CD4-positive, alpha-beta T cell treated with Interleukin-17A for 4 hours (primary cell): ENCODE results near the gene MTHFR.
"Not testable (repeated sequence)": the region's sequence is repeated elsewhere in the genome, so short reads cannot be mapped to it uniquely, and the experiment has no call there.

Experiments used
- DNase-seq: peaks from one replicate; pipeline ENCODE4 v3.0.0-alpha.2; 2020; ENCODE audit warnings: mixed read lengths

MTHFR gene

DNA sequence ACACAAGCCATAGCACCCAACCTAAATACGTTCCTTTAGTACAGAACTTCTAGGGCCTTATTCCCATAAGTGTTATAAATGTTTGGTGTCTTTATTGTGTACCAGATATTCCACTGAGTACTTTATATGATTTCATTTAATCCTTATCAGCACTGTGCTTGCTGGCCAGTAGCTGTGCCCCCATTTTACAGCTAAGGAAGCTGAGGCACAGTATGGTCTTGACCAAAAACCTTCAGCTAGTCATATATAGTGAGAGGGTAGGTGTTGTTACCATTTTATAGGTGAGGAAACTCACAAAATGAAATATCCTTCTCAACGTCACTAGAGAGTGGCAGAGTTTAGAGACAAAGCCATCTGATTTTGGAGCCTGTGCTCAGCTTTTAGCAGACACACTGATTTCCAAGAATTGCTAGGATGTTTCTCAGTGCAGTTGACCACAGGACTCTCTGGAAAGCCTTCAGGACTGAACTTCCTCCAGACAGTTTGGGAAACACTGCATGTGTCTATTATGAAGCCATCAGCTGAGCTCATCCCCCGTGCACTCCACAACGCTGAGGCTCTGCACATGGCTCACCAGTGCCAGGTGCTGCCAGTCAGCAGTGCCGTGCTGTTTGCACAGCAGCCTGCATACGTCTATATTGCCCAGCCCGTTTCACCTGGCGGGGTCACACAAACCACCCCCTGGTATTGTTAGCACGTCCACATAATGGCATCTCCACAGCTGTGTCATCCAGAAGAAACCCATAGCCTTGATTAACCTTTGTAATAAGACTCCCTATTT, 26.4 kb upstream of the MTHFR start:
- no peak for DNase-seq

DNA sequence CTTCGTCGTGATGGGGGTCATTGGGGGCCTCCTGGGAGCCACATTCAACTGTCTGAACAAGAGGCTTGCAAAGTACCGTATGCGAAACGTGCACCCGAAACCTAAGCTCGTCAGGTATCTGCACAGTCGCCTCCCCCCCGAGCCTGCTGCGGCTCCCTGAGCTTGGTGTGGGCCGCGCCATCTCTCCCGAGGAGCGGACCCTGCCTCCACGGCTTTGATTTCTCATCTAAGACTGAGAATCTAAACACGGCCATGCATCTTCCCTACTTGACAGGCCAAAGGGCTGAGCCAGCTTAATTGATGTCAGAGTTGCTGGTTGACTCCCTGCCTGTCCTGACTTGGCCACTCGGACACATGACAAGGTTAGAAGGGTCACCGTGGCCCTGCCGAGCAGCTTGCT, 22.7 kb upstream of the MTHFR start:
- no peak for DNase-seq

DNA sequence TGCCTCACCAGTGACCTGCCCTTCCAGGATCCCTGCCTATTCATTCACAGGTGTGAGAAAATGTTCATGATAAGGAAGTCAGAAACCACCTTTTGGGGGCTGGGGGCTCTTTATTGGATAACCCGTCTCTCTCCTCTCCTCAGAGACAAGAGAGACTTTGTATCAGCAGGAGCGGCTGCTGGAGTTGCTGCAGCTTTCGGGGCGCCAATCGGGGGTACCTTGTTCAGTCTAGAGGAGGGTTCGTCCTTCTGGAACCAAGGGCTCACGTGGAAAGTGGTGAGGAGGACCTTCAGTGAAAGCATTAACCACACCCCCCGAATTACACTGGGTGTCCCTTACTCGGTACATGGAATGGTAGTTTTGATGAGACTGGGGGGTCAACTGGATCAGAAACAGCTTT, 21.2 kb upstream of the MTHFR start:
- no peak for DNase-seq

DNA sequence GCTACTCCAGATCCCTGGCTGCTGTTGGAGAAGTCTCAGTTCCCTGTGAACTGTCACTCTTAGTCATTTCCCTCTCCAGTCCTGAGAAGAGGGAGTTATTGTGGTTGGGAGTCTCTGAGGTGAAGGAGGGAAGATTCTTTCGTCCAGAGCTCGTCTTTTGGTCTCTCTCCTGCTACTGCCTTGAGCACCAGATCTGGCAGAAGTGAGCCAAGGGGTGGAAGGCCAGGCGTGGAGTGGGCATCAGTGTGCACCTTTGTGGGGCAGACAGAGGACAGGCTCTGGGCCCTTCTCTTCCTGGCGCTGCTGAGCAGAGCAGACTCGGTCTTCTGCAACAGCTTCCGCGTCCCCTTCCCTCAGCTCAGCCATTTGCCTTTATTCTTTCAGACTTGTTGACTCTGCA, 19.4 kb upstream of the MTHFR start:
- no peak for DNase-seq

DNA sequence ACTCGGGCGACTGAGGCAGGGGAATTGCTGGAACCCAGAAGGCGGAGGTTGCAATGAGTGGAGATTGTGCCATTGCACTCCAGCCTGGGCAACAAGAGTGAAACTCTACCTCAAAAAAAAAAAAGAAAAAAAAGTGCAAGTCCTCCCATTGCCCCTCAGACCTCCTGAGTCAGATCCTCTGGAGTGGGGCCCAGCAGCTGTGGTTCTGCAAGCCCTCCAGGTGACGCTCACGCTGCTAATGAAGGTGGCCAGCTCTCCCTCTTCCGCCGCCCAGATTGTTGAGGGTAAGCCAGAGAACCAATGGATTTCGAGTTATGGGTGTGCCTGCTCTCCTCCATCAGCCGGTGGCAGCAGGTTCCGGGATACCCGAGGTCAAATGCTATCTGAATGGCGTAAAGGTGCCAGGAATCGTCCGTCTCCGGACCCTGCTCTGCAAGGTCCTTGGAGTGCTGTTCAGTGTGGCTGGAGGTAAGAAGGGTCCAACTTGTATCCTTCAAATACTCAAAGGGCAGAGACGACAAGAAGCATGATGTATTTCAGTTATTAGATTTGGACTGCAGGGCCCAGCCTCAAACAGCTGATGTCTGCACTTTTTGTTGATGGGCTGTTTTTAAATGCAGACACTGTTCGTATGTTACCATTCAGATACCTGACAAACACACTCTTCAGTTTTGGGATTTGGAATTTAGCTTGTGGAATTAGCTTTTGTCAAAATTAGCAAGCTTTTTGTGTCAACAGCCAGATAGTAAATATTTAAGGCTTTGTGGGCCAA, 17.8 kb upstream of the MTHFR start:
- no peak for DNase-seq

DNA sequence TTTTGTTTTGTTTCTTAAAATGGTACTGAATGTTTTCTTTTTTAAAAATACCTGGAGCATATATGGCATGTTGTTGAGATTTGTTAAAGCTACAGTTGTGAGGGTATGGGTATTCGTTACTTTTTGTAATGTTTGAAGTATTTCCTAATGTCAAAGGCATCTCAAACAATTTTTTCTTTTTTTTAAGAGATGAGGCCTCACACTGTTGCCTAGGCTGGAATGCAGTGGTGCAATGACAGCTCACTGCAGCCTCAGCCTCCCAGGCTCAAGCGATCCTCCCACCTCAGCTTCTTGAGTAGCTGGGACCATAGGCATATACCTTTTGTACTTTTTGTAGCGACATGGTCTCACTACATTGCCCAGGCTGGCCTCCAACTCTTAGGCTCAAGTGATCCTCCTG, 16.3 kb upstream of the MTHFR start:
- DNase-seq, result no peak

DNA sequence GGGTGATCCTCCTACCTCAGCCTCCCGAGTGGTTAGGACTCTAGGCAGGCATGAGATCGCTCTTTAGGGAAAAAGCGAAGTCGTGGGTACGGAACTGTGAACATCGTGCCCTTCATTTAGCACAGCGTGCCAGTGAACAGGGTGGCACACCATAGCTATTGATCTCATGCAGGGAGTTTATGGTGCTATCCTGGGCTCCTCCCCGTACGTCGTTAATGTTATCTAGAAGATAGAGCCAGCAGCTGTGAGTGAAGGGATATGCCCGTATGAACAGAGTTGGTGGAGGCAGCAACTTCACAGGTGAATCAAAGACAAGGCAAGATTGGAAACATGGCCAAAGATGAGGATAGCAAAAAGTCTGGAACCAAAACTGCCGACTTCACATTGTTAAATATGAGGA, 11.4 kb upstream of the MTHFR start:
- DNase-seq, result no peak

DNA sequence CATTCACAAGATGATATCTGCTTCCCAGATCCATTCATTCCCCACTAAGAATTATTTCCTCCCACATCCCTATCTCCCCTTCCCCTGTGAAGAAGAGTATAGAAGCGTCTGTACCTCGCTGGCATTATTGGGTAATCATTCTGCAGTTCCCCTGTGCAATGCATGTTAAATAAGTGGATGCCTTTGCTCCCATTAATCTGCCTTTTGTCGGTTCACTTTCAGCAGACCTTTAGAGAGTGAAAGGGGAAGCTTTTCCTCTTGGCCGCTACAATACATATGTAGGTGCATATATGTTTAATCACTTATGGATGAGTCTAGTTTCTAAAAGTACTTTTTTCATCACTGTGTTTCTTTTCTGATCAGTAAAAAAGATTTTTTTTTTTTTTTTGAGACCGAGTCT, 7.3 kb upstream of the MTHFR start:
- no peak for DNase-seq

DNA sequence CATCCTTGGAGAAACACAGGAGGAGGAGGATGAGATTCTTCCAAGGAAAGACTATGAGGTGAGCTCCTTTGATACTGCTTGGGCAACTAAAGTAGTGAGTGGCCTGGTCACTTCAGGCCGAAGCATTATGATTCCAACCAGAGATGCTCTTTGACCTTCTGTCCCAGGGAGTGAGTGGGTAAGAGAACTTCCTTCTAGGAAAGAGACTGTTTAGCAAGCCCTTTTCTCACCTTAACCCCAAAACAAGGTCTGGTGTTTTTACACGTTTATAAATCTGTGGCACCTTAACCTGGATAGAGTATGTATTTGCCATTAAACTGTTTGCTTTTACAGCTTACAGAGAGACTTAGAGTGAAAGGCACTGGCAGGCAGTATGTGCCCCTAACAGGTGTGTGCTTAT, 1.4 kb upstream of the MTHFR start:
- DNase-seq, result no peak

DNA sequence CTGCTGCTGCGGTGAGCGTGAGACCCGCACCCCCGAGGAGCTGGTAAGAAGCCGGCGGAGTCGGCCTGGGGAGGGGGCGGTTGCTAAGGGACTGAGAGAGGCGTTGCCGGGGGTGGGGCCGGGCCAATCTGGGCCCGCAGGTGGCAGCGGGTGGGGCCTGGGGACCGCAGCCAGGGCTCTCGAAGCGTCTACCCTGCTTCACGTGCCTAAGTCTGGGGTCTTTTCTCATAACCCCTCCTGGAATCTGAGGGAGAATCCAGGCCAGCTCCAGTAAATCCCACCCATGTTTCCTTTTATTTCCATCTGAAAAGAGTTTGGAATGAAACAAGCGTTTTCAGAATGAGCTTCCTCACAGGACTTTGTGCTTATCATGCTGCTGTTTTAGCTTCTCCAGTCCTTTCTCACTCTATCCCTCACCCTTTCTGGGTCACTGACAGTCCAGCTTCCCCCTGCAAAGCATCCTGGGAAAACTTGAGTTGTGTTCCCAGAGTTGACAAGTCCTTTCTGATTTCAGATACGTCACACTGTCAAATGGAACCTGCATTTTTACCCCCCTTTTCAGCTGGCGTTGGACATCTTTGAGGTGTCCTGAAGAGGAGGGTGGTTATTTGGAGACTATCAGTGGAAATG, 658 bp upstream of the MTHFR start:
- DNase-seq, result peak; percentile 83

DNA sequence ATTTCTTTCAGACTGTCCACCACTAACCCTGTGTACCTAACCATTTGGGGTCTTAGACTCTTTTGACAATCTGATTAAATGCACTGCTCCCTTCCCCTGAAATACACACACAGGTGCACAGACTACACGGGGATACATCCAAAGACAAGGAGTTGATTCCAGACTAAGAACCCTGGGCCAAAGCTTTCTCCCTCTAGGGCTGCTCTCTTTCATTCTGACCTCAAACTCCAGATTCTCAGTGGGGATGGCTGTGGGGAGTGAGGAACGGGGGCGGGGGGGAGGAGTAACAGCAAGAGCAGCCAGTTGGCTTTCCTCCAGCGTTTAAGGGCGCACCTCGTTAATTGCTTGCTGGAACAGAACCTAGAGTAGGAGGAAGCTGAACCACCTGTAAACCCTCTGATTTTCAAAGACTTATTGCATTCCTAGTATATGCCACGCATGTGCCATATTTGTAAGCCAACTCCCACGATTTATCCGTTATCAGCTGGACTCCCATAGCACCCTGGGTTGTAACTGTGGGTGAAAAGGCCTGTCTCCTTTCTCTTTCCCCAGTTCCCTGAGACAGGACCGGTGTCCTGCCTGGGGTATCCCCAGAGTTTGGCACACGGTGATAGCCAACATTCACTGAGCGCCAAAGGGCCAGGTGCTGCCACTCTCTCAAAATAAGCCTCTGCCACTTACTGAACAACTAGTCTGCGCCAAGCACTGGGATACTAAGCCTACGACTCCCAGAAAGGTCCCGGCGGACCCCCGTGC, 920 bp downstream of the MTHFR start:
- DNase-seq, result peak; percentile 61

DNA sequence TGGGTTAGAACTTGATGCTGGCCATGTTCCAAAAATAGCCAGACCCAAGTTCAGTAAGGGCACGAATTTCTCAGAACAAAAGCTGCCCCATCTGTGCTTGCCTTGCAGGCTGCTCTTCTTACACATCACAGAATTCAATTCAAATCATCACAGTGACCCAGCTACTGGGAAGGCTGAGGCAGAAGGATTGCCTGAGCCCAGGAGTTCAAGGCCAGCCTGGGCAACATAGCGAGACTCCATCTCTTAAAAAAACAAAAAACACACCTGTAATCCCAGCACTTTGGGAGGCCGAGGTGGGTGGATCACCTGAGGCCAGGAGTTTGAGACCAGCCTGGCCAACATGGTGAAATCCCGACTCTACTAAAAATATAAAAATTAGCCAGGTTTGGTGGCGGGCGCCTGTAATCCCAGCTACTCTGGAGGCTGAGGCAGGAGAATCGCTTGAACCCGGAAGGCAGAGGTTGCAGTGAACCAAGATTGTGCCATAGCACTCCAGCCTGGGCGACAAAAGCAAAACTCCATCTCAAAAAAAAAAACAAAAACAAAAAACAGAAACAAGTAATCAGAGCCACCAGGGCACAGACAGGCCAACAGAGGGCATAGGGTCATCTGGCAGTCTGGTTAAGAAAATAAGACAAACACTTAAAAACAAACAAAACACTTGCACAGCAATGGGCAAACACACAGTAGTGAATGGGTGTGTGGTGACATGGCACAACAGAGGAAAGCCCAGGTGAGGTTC, 1.7 kb downstream of the MTHFR start:
- not testable (repeated sequence) for DNase-seq

DNA sequence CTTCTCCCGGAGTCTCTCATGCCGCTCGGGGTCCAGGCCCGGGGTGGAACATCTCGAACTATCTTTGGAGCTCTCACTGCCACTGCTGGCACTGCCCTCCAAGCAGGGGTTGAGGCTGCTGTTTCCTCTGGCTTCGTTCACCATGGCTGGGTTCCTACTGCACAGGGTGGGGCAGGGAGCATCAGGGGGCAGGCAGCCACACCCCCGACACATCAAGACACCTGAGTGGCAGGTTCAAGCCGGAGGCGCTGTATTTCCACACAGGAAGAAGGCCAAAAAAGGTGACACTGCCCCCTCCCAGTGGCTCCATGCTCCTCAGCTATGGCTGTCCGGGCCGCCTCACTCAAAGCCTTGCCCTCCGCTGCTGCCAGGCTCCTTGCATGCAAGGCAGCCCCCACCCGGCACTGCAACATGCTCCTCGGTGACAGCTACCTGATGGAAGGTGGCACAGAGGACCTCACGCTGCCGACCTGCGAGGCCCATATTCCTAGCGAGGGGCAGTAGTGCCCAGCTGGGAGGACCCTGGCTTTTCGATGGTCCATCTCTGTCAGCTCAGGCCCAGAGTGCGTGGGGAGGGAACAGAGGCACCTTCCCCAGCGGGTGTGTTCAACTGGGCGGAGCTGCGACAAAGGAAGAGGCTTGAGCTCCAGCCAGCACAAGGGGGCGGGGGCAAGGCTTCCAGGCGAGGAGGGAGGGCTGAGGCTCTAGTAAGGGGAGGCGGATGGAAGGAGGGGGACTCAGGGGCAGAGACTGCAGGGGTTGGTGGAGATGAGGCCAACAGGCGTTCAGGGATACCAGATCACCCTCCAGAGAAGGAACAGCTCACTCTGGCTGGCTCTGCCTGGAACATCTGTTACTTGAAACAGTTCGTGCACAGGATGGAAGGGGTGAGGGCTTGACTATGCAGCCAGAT, 2.5 kb downstream of the MTHFR start:
- peak; percentile 86 for DNase-seq

DNA sequence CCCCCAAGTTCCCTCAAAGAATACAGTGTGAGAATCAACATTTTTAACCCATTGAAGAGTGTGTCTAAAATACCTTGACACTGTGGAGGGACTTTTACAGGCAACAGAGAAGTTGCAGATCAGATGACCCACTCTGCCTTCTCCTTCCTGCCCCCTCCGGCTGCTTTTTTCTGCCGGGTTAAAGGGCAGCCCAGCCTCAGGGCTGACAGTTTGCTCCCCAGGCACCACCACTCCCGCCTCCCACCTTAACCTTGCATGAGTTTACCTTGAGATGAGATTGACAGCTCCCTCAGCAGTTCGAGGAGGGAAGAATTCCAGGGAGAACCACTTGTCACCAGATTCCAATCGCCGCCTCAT, 3.2 kb downstream of the MTHFR start:
- no peak for DNase-seq

DNA sequence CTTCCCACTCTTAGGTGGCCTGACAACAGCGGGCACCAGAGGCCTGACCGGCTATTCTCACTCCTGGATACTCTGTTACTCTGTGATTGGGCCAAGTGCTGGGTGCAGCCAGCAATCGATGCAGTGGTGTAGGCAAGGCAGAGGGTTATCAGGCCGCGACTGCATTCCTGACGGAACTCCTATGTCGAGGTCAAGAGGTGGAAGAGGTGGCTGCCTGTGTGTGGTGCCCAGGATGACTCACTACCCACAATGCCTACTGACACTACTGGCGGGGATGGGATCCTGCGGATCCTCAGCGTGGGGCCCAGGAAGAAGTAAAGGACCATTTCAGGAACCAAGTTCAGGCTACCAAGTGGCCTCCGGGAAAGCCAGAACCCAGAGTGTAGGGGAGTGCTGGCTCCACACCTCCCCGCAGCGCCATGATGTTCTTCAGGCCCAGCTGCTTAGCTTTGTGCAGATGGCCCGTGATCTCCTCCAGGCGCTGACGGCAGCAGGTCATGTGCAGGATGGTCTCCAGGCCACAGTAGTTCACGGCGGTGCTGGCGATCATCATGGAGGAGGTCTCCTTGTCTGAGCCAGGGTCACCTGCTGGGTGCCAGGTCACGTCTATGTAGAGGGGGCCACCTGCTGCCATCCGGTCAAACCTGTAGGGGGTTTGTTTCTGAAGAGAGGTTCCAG, 4.9 kb downstream of the MTHFR start:
- no peak for DNase-seq

DNA sequence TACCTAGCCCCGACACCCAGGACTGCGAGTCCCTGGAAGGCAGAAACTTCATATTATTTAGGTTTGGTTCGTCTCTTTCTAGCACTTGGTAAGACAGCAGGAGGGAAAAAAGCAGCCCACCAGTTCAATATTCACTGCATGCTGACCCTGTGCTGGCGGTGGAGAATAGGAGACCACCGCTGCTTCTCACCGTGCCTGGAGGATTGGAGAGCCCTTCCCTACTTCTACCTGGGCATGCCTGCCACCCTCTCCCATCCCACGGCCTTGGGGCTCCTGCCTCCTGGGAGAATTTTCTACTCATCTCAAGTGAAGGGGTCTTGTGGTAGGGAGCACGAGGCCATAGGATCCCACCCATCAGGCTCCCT, 5.4 kb downstream of the MTHFR start:
- DNase-seq, result no peak

DNA sequence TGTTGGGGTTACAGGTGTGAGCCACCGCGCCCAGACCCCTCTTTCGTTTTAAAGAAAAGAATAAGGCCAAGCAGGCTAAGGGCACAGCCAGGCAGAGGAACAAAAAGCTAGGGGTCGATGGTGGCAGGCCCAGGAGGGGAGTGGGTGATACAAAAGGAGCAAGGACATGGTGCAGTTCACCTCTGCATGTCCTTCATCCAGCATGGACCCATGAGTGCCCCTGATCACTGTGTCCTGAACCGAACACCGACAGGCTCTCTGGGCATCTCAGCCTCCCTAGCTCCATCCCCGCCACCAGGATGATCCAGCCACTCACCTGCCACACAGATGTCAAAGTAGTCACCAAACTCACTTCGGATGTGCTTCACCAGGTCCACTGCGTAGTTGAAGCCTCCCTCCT, 5.9 kb downstream of the MTHFR start:
- no peak for DNase-seq

DNA sequence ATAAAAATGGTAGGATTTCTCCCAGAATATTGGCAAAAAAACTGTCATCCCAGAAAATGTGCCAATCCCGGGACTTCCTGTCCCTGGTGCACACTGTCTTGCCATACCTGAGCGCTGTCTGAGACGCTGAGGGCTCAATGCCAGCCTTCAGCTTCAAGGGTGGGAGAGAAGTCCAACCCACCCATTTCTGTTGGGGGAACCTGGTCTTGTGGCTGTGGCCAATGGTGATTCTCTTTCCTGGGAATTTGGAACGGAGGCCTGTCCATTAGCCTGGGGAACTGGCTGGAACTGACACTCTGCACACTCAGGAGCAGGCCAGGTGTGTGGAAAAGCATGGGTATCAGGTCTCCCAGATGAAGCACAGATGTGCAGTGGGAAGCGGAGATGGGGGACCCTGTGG, 6.7 kb downstream of the MTHFR start:
- DNase-seq, result no peak

DNA sequence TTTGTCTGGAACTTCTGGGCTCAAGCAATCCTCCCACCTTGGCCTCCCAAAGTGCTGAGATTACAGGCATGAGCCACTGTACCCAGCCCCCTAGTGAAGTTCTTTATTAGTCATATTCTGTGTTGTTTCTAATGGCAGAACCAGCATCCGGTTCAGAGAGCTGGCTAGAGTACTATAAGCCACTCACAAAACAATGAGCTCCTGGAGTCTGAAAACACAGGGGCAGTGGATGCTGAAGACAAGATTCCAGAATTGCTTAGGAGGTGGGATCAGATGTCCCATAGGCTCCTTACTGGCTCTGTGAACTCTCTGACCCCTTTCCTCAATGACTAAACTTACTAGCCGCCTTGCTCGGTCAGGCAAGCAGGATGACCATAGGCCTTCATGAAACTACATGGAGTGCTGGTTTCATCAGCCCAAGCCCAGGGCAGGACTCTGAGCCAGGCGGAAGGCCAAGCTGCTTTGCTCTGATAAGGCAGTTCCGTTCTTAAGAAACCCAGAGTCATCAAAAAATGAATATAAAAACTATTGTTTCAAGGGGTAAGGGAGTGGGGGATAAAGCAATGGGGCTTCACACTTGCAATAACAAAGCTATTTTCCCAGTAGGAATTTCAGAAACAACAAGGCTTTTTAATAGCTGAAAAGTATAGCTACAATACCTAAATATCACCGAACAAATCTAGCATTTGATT, 8.1 kb downstream of the MTHFR start:
- DNase-seq, result no peak
